Measurements from ENCODE around the gene MAP3K9.
"Not testable (repeated sequence)": the region's sequence is repeated elsewhere in the genome, so short reads cannot be mapped to it uniquely, and the experiment has no call there.

MAP3K9 gene

DNA sequence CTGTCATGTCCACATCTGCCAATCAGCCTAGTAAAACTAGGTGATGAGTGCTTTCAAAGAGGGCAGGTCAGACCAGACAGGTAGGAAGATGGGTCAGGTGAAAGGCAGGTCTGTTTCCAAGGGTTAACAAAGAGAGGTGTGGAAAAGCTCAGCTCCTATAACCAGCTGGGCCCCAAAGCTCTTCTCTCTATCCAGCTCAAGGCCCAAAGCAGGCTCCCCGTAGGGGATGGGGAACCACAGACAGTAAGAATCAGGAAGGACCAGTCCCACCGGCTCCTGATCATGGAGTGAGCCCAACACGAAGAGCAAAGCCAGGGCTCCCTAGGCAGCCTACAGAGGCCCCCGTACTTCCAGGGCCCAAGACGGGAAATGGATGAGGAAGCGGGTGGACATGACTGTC lies 84.4 kb downstream of the MAP3K9 start:
- DNase-seq (ENCODE audit: low read depth in 3 of 3), result no peak

DNA sequence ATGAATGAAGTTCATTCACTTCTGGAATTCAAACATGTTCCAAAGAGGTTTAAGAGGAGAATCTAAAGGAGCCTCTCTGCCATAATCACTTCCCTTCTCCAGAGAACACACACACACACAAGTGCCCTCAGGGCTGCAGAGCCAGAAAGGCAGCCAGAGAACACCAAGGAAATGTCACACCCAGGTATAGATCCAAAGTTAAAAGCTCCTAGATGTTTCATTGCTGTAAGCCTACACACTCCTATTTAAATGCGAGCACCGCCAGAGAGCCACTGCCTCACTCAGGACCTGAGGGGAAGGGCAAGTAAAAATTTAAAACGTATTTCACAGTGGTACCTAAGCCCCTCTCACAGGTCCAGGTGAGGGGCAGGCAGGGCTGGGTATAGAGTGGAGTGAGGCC lies 85.2 kb downstream of the MAP3K9 start:
- DNase-seq (ENCODE audit: low read depth in 3 of 3), result no peak

DNA sequence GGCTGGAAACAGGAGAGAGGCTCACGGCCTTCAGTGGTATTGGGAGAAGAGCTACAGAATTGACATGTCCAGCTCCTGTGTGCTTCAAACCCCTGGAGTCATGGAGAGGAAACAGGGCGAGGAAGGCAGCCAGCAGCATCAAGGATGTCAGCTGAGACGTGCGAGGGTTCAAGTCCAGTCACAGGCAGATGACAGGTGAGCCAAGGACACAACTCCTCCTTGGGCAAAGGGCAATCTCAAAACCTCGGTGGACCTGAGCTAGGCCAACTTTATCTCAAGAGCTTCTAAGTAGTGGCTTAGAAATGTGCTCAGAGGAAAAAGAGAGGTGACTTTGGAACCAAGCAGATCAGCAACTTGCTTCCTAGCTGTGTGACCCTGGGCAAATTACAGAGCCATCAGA lies 86.0 kb downstream of the MAP3K9 start:
- DNase-seq (ENCODE audit: low read depth in 3 of 3), result no peak

DNA sequence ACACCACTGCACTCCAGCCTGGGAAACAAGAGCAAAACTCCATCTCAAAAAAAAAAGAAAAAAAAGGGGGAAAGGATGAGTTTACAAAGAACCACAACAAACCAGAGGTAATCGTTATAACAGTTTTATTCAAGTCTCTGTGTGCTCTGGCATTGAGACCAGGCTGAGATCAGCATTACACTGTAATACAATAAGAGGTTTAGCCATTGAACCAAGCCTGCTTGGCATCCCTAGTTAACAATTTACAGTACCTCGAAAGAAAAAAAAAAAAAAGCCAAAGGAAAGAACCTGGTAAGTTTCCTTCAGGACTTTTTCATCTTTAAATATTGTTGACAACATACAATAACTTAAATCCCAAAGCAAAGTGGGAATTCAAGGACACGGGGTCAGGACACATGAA lies 86.9 kb downstream of the MAP3K9 start:
- DNase-seq (ENCODE audit: low read depth in 3 of 3), result no peak

DNA sequence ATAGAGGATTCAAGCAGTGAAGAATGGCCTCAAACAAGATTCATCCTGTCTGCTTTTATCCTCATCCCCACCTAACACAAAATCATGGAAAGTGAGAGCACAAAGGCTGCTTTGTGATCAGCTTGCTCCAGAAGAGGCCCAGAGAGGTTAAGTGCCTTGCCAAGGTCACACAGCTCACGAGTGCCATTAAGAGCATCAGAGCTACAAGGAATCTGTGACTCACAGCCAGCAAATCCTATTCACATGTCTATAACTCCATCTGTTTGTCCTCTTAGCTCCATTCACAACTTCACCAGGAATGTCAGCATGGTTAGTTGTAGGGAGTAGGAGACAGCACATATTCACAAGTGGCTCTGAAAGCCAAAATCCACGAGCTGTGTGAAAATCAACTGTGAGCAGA lies 87.8 kb downstream of the MAP3K9 start:
- no peak for DNase-seq (ENCODE audit: low read depth in 3 of 3)

DNA sequence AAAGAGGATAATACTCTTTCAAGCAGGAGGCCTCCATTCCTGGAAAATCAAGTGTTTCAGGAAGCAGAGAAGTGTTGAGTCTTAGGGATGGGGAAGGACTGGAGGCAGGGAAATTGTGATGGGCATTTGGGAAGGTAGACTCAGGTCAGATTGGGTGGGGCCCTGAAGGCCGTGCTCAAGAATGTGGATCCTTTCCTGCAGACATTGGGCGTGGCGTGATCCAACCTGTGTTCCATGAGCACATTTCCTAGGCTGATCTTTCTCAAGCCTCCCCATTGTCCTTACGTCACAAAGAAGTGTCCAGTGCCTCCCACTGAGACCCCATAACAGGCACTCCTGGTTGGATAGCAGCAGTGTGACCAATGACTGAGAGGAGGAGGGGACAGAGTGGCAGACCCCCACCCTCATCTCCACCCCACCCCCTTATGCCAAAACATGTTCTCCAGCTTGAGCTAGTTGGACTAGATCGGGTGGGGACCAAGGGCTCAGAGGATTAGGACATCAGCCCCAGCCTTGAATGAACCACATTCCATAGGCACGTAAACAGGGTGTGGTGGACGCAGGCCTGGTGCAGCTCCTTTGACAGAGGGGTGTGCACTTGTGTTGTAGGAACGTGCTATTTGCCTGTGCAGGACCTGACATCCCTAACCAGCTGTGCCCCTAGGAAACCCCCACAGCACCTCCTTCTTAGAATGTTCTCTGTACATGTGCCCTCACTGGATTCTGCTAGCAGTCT lies 90.8 kb downstream of the MAP3K9 start:
- DNase-seq (ENCODE audit: low read depth in 3 of 3), result no peak

DNA sequence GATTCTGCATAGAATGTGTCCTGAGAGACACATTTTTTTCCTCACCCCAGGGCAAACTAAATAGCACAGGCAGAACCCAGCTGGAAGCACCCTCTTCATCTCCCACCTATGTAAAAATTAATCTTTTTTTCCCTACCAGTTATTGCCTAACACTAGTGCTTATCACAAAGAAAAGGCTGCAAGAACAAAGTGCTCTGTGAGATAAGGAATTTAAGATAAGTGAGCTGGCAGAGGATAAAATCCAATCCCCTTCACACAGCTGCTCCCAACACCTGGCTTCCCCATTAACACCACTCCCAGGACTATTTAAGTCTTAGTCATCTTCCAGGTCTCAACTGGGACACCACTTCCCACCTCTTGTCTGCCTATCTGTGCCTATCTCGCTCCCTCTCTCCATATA lies 92.4 kb downstream of the MAP3K9 start:
- no peak for DNase-seq (ENCODE audit: low read depth in 3 of 3)

DNA sequence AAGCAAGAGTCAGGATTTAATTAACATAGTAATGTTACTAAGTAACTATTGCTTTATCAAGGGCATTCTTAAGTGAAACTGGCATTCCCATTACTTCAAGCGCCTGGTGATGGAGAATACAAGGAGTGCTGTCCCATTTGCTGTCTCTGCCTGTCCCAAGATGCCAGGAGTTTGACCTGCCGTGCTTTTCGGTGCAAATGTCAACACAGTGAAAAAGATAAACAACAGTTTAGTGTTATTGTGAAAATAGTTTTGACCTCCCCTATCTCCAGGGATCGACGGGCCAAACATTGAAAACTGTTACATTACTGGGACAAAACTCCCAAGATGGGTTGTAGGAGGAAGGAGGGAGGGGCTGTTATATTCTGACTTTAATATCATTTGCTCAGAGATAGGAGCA lies 92.8 kb downstream of the MAP3K9 start:
- no peak for DNase-seq (ENCODE audit: low read depth in 3 of 3)

DNA sequence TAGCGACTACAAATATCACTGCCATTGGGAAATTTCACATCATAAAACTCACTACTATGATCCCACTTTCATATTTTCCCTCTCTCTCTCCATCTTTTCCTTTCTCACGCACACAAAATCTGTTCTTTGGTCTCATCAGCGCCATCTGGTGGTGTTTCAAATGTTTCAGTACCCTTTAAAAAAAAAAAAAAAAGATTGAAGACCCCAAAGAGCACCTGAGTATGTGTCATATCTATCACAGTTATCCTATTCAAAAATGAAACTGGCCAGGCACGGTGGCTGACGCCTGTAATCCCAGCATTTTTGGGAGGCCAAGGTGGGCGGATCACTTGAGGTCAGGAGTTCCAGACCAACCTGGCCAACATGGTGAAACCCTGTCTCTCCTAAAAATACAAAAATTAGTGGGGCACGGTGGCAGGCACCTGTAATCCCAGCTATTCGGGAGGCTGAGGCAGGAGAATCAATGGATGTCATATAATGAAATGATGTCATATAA lies 95.2 kb downstream of the MAP3K9 start:
- peak; percentile 13 to 27 (median 18) for DNase-seq (ENCODE audit: low read depth in 3 of 3)

DNA sequence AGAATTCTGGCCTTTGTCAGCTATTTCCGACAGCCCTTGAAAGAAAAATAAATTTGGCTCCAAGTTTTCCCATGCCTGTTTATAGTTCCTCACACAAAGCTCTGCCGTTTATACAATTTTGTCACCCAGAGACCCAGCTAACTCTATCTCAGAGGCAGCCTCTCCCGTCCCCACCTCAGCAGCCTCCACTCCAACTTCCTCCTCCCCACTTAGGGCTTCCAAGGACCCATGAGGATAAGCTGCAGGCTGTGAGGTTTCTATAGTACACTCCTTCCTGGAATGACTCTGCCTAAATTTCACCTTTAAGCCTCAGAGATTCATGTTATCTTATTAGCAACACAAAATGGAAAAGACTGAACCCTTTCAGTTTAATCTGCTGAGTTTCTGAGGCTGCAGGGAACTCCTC lies 95.8 kb downstream of the MAP3K9 start:
- DNase-seq (ENCODE audit: low read depth in 3 of 3), result no peak

DNA sequence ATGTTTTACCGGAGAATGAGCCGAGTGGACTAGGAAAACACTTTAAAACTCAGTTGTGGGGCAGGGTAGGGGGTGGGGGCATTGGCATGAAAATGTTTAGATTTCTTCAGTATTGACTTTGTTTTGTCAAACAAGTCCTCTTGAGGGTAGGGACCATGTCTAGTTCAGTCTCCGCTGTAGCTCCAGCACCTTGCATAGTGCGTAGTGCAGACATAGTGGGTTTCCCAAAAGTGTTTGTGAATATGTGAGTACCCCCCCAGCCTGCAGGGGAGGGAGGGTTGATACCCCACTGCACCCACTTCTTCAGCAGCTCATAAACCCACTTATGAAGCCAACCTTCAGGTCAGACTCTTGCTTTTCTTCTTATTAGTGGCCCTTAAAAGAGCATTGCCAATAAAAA lies 96.2 kb downstream of the MAP3K9 start:
- no peak for DNase-seq (ENCODE audit: low read depth in 3 of 3)

DNA sequence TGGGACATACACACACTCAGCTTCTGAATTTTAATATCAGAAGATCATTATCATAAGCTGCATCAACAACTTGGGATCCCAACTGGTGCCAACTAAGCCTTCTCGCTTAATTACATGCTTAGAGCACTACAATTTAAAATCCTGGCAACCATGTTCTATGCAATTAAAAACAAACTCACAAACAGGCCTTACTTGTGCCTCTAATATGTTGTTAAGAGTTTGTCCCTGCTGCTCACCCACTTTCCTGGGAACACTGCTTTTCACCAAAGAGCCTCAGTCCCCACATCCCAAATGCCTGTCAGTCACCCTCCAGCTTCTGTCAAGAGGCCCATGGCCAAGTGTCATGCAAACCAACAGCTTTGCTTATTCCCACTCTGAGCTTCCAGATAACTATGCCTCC lies 97.9 kb downstream of the MAP3K9 start:
- DNase-seq (ENCODE audit: low read depth in 3 of 3), result no peak

DNA sequence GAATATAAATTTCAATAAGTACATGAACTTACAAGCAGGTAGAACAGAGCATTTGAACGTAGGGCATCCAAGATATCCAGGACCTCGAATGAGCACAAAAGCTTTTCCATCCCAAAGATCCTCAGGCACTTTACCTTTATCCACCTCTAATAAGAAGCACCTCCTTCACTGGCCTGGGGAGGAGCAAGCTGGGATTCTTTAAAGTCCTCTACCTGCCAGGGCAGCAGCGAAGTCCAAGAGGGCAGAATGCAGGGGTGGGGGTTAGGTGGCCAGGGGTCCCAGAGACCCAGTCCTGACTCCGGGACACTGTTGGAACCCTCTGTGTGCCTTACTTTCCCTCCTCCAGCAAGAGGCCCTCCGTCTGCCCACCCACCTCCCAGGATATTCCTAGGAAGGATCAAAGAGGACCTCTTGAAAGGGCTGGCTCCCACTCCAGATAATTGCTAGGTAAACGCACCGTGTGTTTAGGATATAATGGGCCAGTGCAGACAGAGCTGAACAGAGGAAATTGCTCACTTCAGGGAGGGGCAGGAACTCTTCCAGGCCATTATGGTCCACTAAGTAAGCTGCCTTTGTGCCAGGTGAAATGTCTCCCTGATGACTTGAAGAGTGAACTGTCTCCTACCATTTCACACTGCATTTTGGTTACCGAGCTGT lies 99.5 kb downstream of the MAP3K9 start:
- DNase-seq (ENCODE audit: low read depth in 3 of 3), result no peak

DNA sequence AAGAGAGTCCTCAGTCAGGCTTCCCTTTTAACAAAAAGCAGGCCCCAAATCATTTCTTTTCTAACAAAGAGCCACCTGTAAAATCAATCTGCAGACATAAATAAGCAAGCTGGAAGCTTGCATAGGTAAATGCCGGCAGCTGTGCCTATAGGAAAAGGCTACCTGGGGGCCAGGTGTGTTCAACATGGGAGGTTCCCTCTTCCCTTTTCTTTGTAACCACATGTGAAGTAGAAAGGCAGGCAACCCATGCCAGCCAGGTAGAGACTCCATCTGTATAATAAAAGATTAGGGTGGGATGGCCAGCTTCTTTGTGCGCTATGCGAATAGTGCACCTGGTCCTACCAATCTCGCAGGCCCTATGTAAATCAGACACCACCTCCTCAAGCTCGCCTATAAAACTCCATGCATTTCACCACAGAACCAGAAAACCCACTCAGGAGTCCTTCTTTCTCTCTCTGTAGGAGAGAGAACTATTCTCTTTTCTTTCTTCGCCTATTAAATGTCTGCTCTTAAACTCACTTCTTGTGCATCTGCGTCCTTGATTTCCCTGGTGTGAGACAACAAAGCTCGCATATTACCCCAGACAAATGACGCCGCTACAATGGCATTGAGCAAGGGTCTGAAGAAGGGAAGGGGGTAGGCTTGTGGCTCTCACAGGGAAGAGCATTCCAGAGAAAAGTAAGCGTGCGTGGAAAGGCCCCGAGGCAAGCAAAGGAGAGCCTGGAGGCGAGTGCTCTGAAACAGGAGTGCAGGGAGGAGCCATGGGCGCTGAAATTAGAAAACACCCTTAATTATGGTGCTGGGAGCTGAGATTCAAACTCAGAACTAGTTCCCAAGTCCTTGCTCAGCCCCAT lies 100.4 kb downstream of the MAP3K9 start:
- no peak for DNase-seq (ENCODE audit: low read depth in 3 of 3)

DNA sequence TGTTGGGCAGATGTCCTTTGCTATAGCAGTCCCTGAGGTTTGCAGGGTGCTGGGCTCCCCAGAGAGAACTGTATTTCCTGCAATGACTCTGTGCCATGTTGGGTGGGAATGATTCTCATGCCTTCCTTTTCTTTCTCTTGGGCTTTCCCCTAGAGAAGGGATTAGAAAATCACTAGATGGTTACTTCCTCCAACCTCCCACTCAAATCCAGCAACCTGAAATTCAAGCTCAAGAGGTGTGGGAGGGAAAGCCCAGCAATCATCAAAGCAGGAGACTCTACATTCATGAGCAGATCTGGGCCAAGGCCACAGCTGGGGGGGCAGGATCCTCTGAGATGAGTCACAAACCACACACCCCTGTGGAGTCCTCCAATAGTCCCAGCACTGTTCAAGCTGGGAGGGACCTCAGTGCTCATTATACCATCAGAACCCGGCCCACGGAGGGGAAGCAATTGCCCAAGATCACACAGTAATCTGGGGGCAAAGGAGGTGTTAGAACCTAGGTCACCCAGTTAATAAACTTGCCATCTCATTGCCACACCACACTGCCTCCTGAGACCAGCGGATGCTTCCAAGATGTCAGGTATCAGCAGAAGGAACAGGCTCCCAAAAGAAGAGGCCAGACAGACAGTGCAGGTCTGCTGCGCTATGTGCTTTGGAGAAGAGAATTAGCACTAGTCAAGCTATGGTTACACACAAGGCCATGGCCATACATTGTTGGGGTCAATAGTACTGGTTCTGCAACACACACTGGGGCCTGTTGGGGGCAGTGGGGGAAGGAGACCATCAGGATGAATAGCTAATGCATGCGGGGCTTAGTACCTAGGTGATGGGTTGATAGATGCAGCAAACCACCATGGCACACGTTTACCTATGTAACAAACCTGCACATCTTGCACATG lies 101.9 kb downstream of the MAP3K9 start:
- no peak for DNase-seq (ENCODE audit: low read depth in 3 of 3)

DNA sequence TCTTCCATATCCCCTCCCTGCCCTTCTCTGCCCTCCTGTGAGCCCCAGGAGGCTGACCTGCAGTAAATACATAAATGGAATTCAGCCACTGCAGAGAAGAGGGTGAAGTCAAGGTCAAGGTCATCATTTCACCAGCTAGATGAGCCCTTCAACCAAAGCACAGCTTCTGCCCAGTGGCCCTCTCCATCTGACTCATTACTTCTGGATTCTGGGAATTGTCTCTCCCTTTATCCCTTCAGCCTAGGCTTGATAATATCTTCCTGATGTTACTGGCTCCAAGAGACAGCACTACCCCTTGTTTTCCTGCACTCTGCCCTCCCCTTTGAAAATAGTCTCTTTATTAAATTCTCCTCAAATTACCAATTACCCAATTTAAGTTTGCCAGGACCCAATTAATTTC lies 103.1 kb downstream of the MAP3K9 start:
- no peak for DNase-seq (ENCODE audit: low read depth in 3 of 3)

DNA sequence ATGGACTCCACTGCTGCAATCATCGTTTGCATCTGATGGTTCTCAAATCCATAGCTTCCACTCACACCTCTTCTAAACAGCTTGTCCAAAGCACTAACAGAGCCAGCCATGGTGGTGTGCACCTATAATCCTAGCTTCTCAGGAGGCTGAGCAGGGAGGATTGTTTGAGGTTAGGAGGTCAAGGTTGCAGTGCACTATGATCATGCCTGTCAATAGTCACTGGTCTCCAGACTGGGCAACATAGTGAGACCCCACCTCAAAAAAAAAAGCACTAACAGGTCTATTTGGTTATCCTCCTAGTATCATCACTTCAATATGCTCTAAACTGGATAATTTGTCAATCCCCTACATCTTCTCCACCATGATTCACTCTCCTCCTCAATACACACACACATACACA lies 104.4 kb downstream of the MAP3K9 start:
- DNase-seq (ENCODE audit: low read depth in 3 of 3), result no peak

DNA sequence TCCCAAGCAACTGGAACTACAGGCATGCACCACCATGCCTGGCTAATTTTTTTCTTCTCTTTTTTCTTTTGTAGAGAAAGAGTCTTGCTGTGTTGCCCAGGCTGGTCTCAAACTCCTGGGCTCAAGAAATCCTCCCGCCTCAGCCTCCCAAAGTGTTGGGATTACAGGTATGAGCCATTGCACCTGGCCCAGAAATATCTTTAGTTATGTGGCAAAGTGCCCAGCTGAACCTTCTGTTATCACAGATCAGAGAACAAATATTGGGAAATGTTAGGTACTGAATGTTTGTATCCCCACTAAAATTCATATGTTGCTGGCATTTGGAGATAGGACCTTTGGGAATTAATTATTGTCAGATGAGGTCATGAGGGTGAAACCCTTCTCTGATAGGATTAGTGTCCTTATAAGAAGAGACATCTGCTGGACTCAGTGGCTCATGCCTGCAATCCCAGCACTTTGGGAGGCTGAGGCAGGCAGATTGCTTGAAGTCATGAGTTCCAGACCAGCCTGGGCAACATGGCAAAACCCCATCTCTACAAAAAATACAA lies 105.6 kb downstream of the MAP3K9 start:
- DNase-seq (ENCODE audit: low read depth in 3 of 3), result not testable (repeated sequence)

DNA sequence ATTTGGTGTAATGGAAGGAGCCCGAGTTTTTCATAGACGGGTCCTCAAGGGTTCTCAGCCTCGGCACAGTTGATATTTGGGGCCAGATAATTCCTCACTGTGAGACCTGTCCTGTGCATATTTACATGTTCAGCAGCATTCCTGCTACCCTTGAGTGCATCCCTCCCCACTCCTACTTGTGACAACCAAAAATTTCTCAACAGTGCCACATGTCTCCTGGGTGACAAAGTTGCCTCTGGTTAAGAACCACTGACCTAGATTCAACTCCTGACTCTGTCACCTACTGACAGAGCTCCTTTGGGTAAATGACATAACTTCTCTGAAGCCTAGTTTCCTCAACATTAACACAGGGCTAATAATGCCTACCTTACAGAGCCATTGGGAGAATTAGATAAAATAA lies 107.2 kb downstream of the MAP3K9 start:
- no peak for DNase-seq (ENCODE audit: low read depth in 3 of 3)

DNA sequence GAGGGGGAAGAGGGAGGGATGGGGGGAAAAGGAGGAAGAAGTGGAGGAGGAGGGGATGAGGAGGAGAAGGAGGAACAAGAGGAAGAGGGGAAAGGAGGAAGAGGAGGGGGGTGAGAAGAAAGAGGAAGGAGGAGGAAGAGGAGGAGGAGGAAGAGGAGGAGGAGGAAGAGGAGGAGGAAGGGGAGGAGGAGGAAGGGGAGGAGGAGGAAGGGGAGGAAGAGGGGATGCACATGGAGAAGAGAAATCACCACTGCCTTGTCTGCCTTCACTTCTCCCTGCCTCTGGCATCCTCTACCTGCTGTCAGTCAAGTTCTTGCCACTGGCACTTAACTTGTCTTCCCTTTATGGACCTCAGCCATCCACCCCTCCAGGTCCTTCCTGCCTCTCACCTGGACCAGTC lies 107.7 kb downstream of the MAP3K9 start:
- DNase-seq (ENCODE audit: low read depth in 3 of 3), result no peak

DNA sequence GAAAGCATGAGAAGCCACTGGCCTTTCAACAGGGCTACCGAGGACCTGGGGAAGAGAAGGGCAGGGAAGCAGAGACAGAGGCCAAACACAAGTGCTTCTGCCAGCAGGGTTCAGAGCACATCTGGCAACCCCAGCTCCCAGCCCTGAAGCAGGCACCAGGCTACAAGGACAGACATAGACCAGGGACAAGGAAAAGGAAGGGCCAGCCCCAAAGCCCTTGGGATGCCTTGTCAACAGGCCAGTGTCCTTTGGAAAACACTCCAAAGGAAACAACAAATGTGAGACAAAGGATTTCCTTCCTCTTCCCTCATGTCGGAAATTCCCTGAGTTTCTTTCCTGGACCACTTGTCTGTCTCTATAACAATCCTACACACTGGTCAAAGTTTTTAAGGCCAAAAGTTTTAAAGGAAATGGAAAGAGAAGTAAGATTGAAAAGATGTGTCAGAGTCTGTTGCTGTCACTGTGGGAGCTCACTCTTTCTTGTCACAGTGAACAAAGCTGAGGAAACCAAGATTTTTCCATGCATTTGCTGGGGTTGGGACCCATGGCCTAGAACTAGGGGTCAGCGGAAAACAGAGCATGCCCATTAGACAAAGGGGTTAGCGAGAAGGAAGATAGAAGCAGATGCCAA lies 108.2 kb downstream of the MAP3K9 start:
- DNase-seq (ENCODE audit: low read depth in 3 of 3), result no peak
